Activated B cell treated with CpG ODN at 0.5 μM for 24 hours (primary cell): ENCODE results near the gene VASP. TPM values are rescaled to one million over a fixed set of nuclear protein-coding genes. Genes with fewer than 3 reads are reported as not detected.

Experiments used
- ATAC-seq: fragments of 200-7000 bp; cut with Tn5 transposase; one replicate; pipeline ENCODE4 v1.10.0; 2021; ENCODE audit warnings: low read depth, mild to moderate bottlenecking, moderate library complexity
- CTCF ChIA-PET: fragments of 350-600 bp; sonication (Branson Sonifier 250); formaldehyde crosslinking; loops from one replicate; lab custom pipeline; 2021; ENCODE audit warnings: antibody characterized with exemption; lab: Charles Lee
- POLR2A ChIA-PET: fragments of 350-600 bp; sonication (Branson Sonifier 250); formaldehyde crosslinking; loops from one replicate; lab custom pipeline; 2021; ENCODE audit warnings: antibody characterized with exemption; lab: Charles Lee
- DNase-seq: peaks from one replicate; pipeline ENCODE4 v3.0.0; 2022
- H3K27ac Mint-ChIP-seq: one replicate; pipeline ENCODE4 v1.8.0; 2020; ENCODE audit warnings: mixed read lengths
- H3K27me3 Mint-ChIP-seq: one replicate; pipeline ENCODE4 v1.8.0; 2021; ENCODE audit warnings: mixed read lengths
- H3K36me3 Mint-ChIP-seq: one replicate; pipeline ENCODE4 v1.8.0; 2021; ENCODE audit warnings: low read depth, mixed read lengths
- H3K4me1 Mint-ChIP-seq: one replicate; pipeline ENCODE4 v1.8.0; 2021; ENCODE audit warnings: mixed read lengths
- H3K4me3 Mint-ChIP-seq: one replicate; pipeline ENCODE4 v1.8.0; 2020; ENCODE audit warnings: mild to moderate bottlenecking, mixed read lengths
- H3K9me3 Mint-ChIP-seq: one replicate; pipeline ENCODE4 v1.8.0; 2020; ENCODE audit warnings: mixed read lengths
- CTCF ChIP-seq: fragments of 200-600 bp; IDR thresholded peaks from one replicate; pipeline ENCODE4 v1.8.0; 2022; ENCODE audit warnings: antibody characterized with exemption, mild to moderate bottlenecking
- intact Hi-C: fragments of 100-400 bp; cut with micrococcal nuclease; formaldehyde crosslinking; loops from one replicate; pipeline ENCODE4 v1.15.1; 2024
- total RNA-seq: library from RNA; stranded (reverse); gene quantifications from 2 replicates; pipeline ENCODE4 v1.2.3, GENCODE V29; 2022

Gene VASP
- total RNA-seq, 1 donor from 2014 or later: 300 TPM

DNA sequence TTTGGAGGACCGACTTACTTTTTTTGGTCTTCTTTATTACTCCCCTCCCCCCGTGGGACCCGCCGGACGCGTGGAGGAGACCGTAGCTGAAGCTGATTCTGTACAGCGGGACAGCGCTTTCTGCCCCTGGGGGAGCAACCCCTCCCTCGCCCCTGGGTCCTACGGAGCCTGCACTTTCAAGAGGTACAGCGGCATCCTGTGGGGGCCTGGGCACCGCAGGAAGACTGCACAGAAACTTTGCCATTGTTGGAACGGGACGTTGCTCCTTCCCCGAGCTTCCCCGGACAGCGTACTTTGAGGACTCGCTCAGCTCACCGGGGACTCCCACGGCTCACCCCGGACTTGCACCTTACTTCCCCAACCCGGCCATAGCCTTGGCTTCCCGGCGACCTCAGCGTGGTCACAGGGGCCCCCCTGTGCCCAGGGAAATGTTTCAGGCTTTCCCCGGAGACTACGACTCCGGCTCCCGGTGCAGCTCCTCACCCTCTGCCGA lies 39.1 kb upstream of the VASP start:
- POLR2A ChIA-PET: interaction anchor here (0.5 to 4.9 kb wide), 17 partner anchors 10 to 249 kb away, joined by 3 to 66 read pairs (median 9); partner anchors contain the start of genes OPA3, PPM1N and QPCTL
- no peaks in the 10 kb centered on the region for H3K9me3 Mint-ChIP-seq
- intact Hi-C loops: no loop called here
- peak overlapping the region; percentile 98 for H3K27ac Mint-ChIP-seq
- peak; percentile 62 for DNase-seq
- peaks cover 57% of the 10 kb centered on the region for H3K4me1 Mint-ChIP-seq
- peak; percentile 11 for ATAC-seq
- peaks cover 21% of the 10 kb centered on the region for H3K36me3 Mint-ChIP-seq
- peaks cover 10% of the 10 kb centered on the region for H3K27me3 Mint-ChIP-seq
- no peak for TF ChIP-seq CTCF
- peak overlapping the region; percentile 92 for H3K4me3 Mint-ChIP-seq
- CTCF ChIA-PET: interaction anchor here (1.4 to 4.6 kb wide), 5 partner anchors 10 to 65 kb away, joined by 3 to 50 read pairs (median 6); no protein-coding TSS in a partner anchor

DNA sequence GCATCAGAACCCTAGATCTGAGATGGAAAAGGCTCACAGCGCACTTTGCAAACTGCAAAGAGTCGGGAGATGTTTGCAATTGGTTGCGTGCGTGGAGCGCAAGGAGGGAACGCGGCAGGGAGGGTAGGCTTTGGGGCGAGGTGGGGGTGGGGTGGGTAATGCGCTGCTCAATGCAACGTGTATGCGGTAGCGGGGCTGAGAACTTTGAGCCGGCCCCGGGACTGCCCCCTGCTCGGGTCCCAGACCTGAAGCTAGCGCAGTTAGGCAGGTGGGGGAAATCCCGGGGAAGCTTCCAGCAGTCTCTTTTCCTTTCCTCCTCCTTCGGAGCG lies 38.5 kb upstream of the VASP start:
- H3K36me3 Mint-ChIP-seq: peaks cover 21% of the 10 kb centered on the region
- no peak for DNase-seq
- peak; percentile 25 for ATAC-seq
- peak overlapping the region; percentile 98 for H3K27ac Mint-ChIP-seq
- peaks cover 57% of the 10 kb centered on the region for H3K4me1 Mint-ChIP-seq
- TF ChIP-seq CTCF: no peak
- intact Hi-C loops: loop anchor here (1.0 kb wide), 3 partner anchors 10 to 98 kb away; partner anchors contain the start of gene ERCC2
- ChIA-PET POLR2A (interaction anchor here (0.9 to 4.9 kb wide), 17 partner anchors 9 to 224 kb away, joined by 3 to 66 read pairs (median 8); partner anchors contain the start of genes PPM1N and QPCTL), CTCF (interaction anchor here (1.3 to 4.6 kb wide), 6 partner anchors 10 to 63 kb away, joined by 3 to 50 read pairs (median 4); no protein-coding TSS in a partner anchor)
- H3K4me3 Mint-ChIP-seq: peak overlapping the region; percentile 92
- no peaks in the 10 kb centered on the region for H3K9me3 Mint-ChIP-seq
- H3K27me3 Mint-ChIP-seq: peaks cover 13% of the 10 kb centered on the region

- CTCF ChIA-PET: interaction anchor here (1.3 to 4.6 kb wide), 5 partner anchors 9 to 45 kb away, joined by 3 to 50 read pairs (median 5); no protein-coding TSS in a partner anchor
- POLR2A ChIA-PET: interaction anchor here (0.6 to 4.9 kb wide), 22 partner anchors 9 to 427 kb away, joined by 3 to 66 read pairs (median 4); partner anchors contain the start of genes BLOC1S3, FBXO46, PPM1N and QPCTL
- H3K9me3 Mint-ChIP-seq: no peaks in the 10 kb centered on the region
- H3K36me3 Mint-ChIP-seq: peaks cover 23% of the 10 kb centered on the region
- H3K27ac Mint-ChIP-seq: peak overlapping the region; percentile 98
- intact Hi-C loops: loop anchor here (1.0 kb wide), 3 partner anchors 9 to 99 kb away; partner anchors contain the start of gene ERCC2
- H3K4me3 Mint-ChIP-seq: peak overlapping the region; percentile 92
- peaks cover 57% of the 10 kb centered on the region for H3K4me1 Mint-ChIP-seq
- DNase-seq (peak; percentile 92), ATAC-seq (peak; percentile 52)
- peaks cover 16% of the 10 kb centered on the region for H3K27me3 Mint-ChIP-seq
- TF ChIP-seq CTCF: no peak
Measured at GRCh38 chr19:45469132-45469944, 37.9 kb upstream of the VASP start.

DNA sequence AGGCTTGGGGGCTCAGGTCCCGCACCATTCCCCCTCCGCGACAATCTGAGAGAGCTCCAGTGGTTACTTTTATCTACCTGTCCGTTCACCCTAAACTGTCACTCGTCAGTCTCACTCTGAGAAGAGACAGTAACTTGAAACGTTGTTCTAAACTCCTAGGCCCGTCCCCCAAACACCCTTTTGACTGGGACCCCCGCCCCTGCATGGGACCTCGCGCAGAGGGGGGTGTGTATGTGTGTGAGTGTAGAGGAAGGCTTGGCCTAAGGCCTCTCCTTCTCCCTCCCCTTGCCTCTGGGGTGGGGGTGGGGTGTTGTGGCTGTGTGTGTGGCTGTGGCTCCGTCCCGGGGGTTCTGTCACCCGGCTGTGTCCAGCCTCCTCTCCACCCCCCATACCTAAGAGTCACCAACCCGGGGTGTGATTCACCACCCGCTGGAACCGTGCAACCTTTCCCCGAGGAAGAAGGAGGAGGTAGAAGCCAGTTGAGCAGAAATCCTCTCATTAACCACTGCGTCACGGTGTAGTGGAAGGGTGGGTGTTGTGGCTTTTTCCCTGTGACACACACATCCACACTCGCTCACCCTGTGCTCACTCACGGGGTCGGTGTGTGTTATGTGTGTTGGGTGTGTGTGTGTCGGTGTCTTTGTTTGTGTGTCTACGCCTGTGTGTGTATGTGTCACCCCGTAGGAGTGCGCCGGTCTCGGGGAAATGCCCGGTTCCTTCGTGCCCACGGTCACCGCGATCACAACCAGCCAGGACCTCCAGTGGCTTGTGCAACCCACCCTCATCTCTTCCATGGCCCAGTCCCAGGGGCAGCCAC lies 37.1 kb upstream of the VASP start:
- Mint-ChIP-seq H3K4me1 (peaks cover 52% of the 10 kb centered on the region), H3K4me3 (peak overlapping the region; percentile 92), H3K9me3 (no peaks in the 10 kb centered on the region), H3K27ac (peak overlapping the region; percentile 98), H3K36me3 (peaks cover 23% of the 10 kb centered on the region), H3K27me3 (peaks cover 23% of the 10 kb centered on the region)
- TF ChIP-seq CTCF: no peak
- intact Hi-C loops: loop anchor here (1.0 kb wide), 3 partner anchors 8 to 100 kb away; partner anchors contain the start of gene ERCC2
- CTCF ChIA-PET: interaction anchor here (1.3 to 4.6 kb wide), 5 partner anchors 8 to 31 kb away, joined by 4 to 50 read pairs (median 12); no protein-coding TSS in a partner anchor
- ATAC-seq: peak; percentile 12
- POLR2A ChIA-PET: interaction anchor here (0.6 to 4.9 kb wide), 13 partner anchors 8 to 292 kb away, joined by 3 to 66 read pairs (median 8); partner anchors contain the start of genes BLOC1S3, FBXO46, PPM1N and QPCTL
- DNase-seq: peak; percentile 60
